Lower leg skin (tissue), 4 donors: ENCODE results near the gene SLC43A1. TPM values are rescaled to one million over a fixed set of nuclear protein-coding genes. Genes with fewer than 3 reads are reported as not detected.

Source experiments
- DNase-seq, 2 donors: peaks; one replicate each; pipeline ENCODE4 v3.0.0-alpha.2; 2019; ENCODE audit warnings: low spot score in 2 of 2
- H3K4me3 ChIP-seq: fragments of 200-600 bp; sonication (generic); 2 replicates; pipeline ENCODE4 v1.5.1; 2017; ENCODE audit warnings: mild to moderate bottlenecking, low read depth; ENCODE audit not compliant: poor library complexity, severe bottlenecking
- POLR2A ChIP-seq, 2 donors: fragments of 450-650 bp; IDR thresholded peaks; one replicate each; pipeline ENCODE4 v1.6.1; 2016 to 2017; ENCODE audit warnings: antibody characterized with exemption in 2 of 2, mild to moderate bottlenecking in 1 of 2, moderate library complexity in 1 of 2
- WGBS, 2 donors: methylation state at CpG; one replicate each; pipeline ENCODE4 v1.1.5; 2018; 5-methylcytosine and 5-hydroxymethylcytosine counted together
- intact Hi-C: fragments of 100-400 bp; cut with DNase I; formaldehyde crosslinking; loops from one replicate; pipeline ENCODE4 v1.15.0; 2023; ENCODE audit warnings: low total_unique reads
- total RNA-seq, 4 donors: library from RNA; depleted of rRNA; stranded (reverse); fragments of >200 nt; gene quantifications; one replicate each; pipeline ENCODE4 v1.1.0, GENCODE V29; 2016
- TF ChIP-seq, protein P1 (sequence below), 3 donors: fragments of 450-650 bp; IDR thresholded peaks; one replicate each; pipeline ENCODE4 v1.5.1; 2016; ENCODE audit warnings: antibody characterized with exemption in 3 of 3, mild to moderate bottlenecking in 3 of 3, moderate library complexity in 2 of 3

SLC43A1 gene
- total RNA-seq, 4 donors from 2014 or later = 15.9 to 20.2 (median 18.3) TPM

DNA sequence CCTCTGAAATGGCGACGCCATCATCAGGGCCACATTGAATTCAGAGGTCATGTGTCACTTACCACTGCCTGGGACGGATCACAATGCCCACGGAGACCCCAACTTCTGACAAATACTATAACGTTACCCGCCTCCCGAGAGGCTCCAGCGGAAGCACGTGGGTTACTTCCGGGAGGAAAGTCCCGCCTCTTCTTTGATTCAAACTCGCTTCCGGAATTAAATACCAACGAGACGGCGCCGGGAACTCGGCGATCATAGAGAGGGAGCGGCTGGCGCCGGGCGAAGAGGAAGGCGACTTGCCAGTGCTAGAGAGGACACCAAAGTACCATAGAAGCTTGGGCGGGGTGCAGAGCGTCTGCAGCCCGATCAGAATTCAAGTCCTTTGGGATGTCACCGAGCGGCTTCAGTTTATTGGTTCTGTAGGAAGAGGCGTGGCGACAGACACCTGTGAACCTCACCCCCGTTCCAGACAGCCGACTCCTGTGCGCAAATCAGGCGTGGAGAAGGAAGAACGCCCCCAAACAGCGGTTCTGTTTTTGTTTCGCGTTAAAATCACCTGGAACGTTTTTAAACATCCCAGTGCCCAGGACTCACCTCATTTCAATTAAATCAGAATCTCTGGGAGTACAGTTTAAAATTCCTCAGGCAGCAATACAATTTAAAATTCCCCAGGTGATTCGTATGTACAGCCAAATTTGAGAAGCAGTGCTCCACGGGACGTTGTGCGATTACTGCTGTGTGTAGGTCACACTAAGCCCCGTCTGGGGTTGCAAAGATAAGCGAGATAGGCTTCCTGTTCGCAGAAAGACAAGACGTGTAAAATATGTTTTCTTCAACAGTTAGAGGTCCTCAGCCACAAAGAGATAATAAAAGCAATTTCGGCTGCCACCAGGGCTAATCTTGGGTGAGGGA is 15.3 kb upstream of the SLC43A1 start, which contains the start of gene TIMM10:
TSS of gene TIMM10 (minus strand) at position 159 of the 912 bp plus-strand sequence. CDS start 565 bp downstream, outside the sequence.
- no peak for TF ChIP-seq POLR2A (IDR thresholded peaks at IDR 0.05)
- TF ChIP-seq, protein P1, sequence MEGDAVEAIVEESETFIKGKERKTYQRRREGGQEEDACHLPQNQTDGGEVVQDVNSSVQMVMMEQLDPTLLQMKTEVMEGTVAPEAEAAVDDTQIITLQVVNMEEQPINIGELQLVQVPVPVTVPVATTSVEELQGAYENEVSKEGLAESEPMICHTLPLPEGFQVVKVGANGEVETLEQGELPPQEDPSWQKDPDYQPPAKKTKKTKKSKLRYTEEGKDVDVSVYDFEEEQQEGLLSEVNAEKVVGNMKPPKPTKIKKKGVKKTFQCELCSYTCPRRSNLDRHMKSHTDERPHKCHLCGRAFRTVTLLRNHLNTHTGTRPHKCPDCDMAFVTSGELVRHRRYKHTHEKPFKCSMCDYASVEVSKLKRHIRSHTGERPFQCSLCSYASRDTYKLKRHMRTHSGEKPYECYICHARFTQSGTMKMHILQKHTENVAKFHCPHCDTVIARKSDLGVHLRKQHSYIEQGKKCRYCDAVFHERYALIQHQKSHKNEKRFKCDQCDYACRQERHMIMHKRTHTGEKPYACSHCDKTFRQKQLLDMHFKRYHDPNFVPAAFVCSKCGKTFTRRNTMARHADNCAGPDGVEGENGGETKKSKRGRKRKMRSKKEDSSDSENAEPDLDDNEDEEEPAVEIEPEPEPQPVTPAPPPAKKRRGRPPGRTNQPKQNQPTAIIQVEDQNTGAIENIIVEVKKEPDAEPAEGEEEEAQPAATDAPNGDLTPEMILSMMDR (IDR thresholded peaks at IDR 0.05) = no peak
- WGBS, 2 donors = 0 to 1% methylated on average over 48 to 49 of the region's 49 CpGs
- peak; percentile 96 to 99 for DNase-seq
- intact Hi-C loops = no loop called here
- H3K4me3 ChIP-seq = peak within 1 kb of the TSS; percentile 45

DNA sequence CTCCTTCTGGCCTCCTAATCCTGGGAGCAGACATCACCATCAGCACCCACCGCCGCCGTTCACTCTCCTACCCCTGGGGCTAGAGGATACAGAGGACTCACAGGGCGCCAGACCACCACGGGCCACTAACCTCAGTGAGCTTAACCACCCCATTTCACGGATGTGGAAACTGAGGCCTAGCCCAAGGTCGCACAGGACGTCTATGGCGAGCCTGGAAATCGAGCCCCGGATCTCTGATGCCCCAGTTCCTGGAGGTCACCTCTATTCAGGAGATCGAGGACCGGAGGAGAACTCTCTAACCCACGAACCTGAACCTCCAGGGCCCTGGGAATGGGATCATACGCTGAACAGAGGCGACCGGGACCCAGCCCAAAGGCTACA is 14.7 kb upstream of the SLC43A1 start:
- intact Hi-C loops = no loop called here

DNA sequence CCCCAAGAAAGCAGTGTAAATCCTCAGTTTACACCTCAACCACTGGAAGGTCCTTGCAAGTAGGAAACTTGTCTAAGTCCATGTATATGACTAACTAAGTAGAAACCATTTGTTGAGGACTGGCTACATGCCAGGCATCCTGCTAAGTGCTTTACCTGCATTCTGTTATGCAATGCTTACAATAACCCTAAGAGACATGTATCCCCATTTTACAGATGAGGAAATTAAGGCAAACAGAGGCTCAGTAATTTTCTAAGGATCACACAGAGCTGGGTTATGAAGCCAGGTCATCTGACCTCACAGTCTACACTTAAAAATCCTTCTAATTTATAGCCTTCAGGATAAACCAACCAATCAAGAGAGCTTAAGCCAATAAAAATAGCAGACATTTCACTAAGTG is 13.5 kb upstream of the SLC43A1 start:
- TF ChIP-seq, protein P1 (IDR thresholded peaks at IDR 0.05) = no peak
- no peak for TF ChIP-seq POLR2A (IDR thresholded peaks at IDR 0.05)
- no peak for DNase-seq
- no peak overlapping the region for H3K4me3 ChIP-seq
- intact Hi-C loops = loop anchor here (5.0 to 10.0 kb wide), 2 partner anchors 72 to 184 kb away; no protein-coding TSS in a partner anchor

More for the DNA sequence above, 14.7 kb upstream of the SLC43A1 start:
- DNase-seq = peak in 1 of 2 donors; percentile 34
- WGBS, 2 donors = 2% methylated on average over 17 of the region's 17 CpGs
- peak overlapping the region; percentile 45 for H3K4me3 ChIP-seq
- no peak for TF ChIP-seq POLR2A (IDR thresholded peaks at IDR 0.05)
- TF ChIP-seq, protein P1 (IDR thresholded peaks at IDR 0.05) = no peak

- DNase-seq = peak; percentile 71 to 92
- H3K4me3 ChIP-seq = no peak overlapping the region
- TF ChIP-seq POLR2A (IDR thresholded peaks at IDR 0.05) = no peak
- TF ChIP-seq, protein P1 (IDR thresholded peaks at IDR 0.05) = peak in 1 of 3 donors; percentile 82
- WGBS, 2 donors = 15 to 16% methylated on average over 7 of the region's 7 CpGs
- intact Hi-C loops = loop anchor here (5.0 to 10.0 kb wide), 2 partner anchors 70 to 182 kb away; no protein-coding TSS in a partner anchor
Measured at GRCh38 chr11:57527056-57527631, 11.6 kb upstream of the SLC43A1 start.

DNA sequence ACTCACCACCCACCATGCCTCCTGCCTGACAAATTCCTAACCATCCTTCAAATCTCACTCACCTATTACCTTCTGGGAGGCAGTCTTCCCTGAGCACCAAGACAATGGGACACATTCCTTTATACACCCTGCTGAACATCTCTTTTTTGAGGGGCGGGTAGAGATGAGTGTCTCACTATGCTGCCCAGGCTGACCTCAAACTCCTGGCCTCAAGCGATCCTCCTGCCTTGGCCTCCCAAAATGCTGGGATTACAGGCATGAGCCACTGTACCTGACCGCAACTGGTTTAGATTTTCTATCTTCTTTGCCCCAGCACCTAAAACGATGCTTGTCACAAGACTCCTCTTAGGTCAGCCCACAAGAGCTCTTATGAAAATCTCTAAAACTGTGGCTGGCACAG is 7.9 kb upstream of the SLC43A1 start:
- H3K4me3 ChIP-seq = no peak overlapping the region
- TF ChIP-seq POLR2A (IDR thresholded peaks at IDR 0.05) = no peak
- TF ChIP-seq, protein P1 (IDR thresholded peaks at IDR 0.05) = no peak
- no peak for DNase-seq
- 85 to 89% methylated on average over 4 of the region's 4 CpGs for WGBS, 2 donors
- intact Hi-C loops = loop anchor here (10.0 kb wide), 1 partner anchor 179 kb away; no protein-coding TSS in a partner anchor
